Ovary (tissue), 9 donors: Measurements from ENCODE around the gene TOMM7. TPM values are rescaled to one million over a fixed set of nuclear protein-coding genes. Genes with fewer than 3 reads are reported as not detected.
"Not testable (repeated sequence)": the region's sequence is repeated elsewhere in the genome, so short reads cannot be mapped to it uniquely, and the experiment has no call there.

Experiments used
- DNase-seq, 5 donors: peaks; one replicate each; pipeline ENCODE4 v3.0.0-alpha.2; 2019 to 2020
- H3K27ac ChIP-seq, 2 donors: fragments of 200-600 bp; one replicate each; pipeline versions ENCODE4 v1.5.1 to v1.8.0; 2019 to 2022
- H3K27me3 ChIP-seq: fragments of 200-600 bp; one replicate; pipeline ENCODE4 v1.8.0; 2022
- H3K36me3 ChIP-seq: fragments of 200-600 bp; sonication (generic); one replicate; pipeline ENCODE4 v1.5.1; 2019
- H3K4me1 ChIP-seq: one replicate; pipeline ENCODE4 v1.8.1; 2013; ENCODE audit warnings: mild to moderate bottlenecking, moderate library complexity; ENCODE audit not compliant: insufficient read depth
- H3K4me3 ChIP-seq: fragments of 200-600 bp; sonication (generic); one replicate; pipeline ENCODE4 v1.5.1; 2017
- H3K9me3 ChIP-seq, 2 donors: fragments of 200-600 bp in 1 of 2; sonication (generic) in 1 of 2; one replicate each; pipeline versions ENCODE4 v1.5.1 to v1.8.1; 2013 to 2019; ENCODE audit warnings: mild to moderate bottlenecking in 1 of 2, moderate library complexity in 1 of 2
- CTCF ChIP-seq, 3 donors: fragments of 450-650 bp in 2 of 3; fragments of 200-600 bp in 1 of 3; IDR thresholded peaks; one replicate each; pipeline versions ENCODE4 v1.5.1 to v1.8.0; 2016 to 2022; ENCODE audit warnings: antibody characterized with exemption in 3 of 3, mild to moderate bottlenecking in 1 of 3
- EP300 ChIP-seq: sonication (generic); formaldehyde crosslinking; IDR thresholded peaks from one replicate; pipeline ENCODE4 v1.6.1; 2017; ENCODE audit warnings: antibody characterized with exemption
- POLR2A ChIP-seq: fragments of 450-650 bp; IDR thresholded peaks from one replicate; pipeline ENCODE4 v1.6.1; 2017; ENCODE audit warnings: antibody characterized with exemption, mild to moderate bottlenecking, moderate library complexity
- WGBS, 3 donors: extraction: QIAGEN DNeasy Blood & Tissue Kit in 1 of 3; methylation state at CpG; one replicate each; pipeline versions ENCODE4 v1.1.5 to v1.1.7; 2013 to 2017; 5-methylcytosine and 5-hydroxymethylcytosine counted together
- intact Hi-C, 4 donors: fragments of 100-400 bp; cut with DNase I; formaldehyde crosslinking; loops; one replicate each; pipeline versions ENCODE4 v1.11.0 to v1.15.1; 2022 to 2023
- polyA plus RNA-seq, 2 donors: library from polyadenylated mRNA; stranded (reverse); fragments of 200-250 nt in 1 of 2; fragments of 350-450 nt in 1 of 2; fragmentation: Illumina TruSeq in 1 of 2; extraction: RNeasy Lipid Tissue Mini Kit (QIAGEN cat#74804) in 1 of 2; gene quantifications; one replicate each; pipeline ENCODE4 v1.2.3, GENCODE V29; 2013 to 2014
- total RNA-seq, 7 donors: library from RNA; depleted of rRNA in 2 of 7; stranded (reverse); fragments of >200 nt in 2 of 7; fragmentation: NEBNext Ultra II Directional in 3 of 7; extraction: Animal tissue kit (Norgen Biotek cat#: 25700) in 3 of 7; gene quantifications; one replicate each; pipeline versions ENCODE4 v1.1.0 to v1.2.4, GENCODE V29; 2016 to 2023
- donor health status: DM: no; HTN: no; CAD: no; lungs with moderate emphysema.
- donor health status: DM: no; HTN: no; CAD: no.
- donor health status: Bipolar disorder and iron deficiency.
- donor health status: DM: yes; HTN: yes; CAD: no.
- donor health status: DM: no; HTN: no; CAD: no.
- donor health status: DM: yes; HTN: yes; CAD: no.

Gene TOMM7
- total and polyA plus RNA-seq, 9 donors: 267 to 869 (median 586) TPM

DNA sequence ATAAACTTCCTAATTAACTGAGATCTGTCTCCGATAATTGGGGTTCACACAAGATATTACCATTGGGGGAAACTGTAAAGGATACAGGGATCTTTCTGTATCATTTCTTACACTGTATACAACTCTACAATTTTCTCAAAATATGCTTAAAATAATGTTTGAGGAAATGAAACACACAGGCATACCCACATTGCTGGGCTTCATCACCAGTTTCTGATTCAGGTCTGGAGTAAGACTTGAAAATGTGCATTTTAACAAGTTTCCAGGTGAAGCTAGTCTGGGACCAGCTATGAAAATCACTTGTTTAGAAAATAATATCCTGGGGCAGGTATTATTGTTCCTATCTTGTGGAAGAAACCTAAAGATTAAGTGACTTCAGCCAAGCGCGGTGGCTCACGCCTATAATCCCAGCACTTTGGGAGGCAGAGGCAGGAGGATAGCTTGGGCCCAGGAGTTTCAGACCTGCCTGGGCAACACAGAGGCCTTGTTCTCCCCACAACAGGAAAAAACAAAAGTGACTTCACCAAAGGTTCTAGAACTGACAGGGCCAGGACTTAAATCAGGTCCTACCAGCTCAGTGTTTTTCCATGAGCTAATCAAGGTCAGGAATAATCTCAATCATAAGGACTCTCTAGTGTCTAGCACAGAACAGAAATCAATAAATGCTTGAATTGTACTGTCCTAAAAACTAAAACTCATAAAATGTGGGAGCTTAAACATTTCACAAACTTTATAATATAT, 12.6 kb downstream of the TOMM7 start:
- H3K27me3 ChIP-seq: no peaks in the 10 kb centered on the region
- no peak overlapping the region for H3K4me3 ChIP-seq
- TF ChIP-seq CTCF (IDR thresholded peaks at IDR 0.05) (no peak), POLR2A (no peak), EP300 (no peak)
- intact Hi-C loops: no loop called here
- no peaks in the 10 kb centered on the region for H3K36me3 ChIP-seq
- DNase-seq: no peak
- H3K9me3 ChIP-seq: no peaks in the 10 kb centered on the region
- no peaks in the 10 kb centered on the region for H3K4me1 ChIP-seq
- H3K27ac ChIP-seq: no peak overlapping the region
- WGBS, 3 donors: 89 to 97% (median 90%) methylated on average over 4 of the region's 4 CpGs

GRCh38 chr7:22808140-22808539, 14.5 kb downstream of the TOMM7 start:
- H3K27ac ChIP-seq: no peak overlapping the region
- no peaks in the 10 kb centered on the region for H3K36me3 ChIP-seq
- H3K27me3 ChIP-seq: no peaks in the 10 kb centered on the region
- no peak for DNase-seq
- intact Hi-C loops: no loop called here
- WGBS, 3 donors: 75 to 83% (median 79%) methylated on average over 6 of the region's 6 CpGs
- no peak overlapping the region for H3K4me3 ChIP-seq
- H3K4me1 ChIP-seq: no peaks in the 10 kb centered on the region
- TF ChIP-seq POLR2A (no peak), CTCF (IDR thresholded peaks at IDR 0.05) (no peak), EP300 (no peak)
- no peaks in the 10 kb centered on the region for H3K9me3 ChIP-seq

DNA sequence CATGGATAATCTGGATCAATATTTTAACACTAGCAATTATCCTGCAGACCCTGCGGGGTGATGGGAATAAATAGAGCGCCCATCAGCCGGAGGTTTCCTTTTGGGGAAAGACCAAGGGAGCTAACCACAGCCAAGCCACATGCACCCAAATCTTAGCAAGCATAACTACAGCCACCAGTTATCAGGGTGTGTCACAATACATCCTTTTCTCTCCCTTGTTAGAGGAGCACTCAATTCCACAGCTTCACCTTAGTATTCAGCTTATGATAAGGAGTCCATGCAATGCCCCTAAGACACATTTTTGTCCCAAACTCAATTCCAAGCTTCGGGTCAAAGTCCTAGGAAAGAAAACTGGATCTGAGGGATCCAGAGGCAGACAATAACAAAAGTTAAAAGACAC, 15.9 kb downstream of the TOMM7 start:
- TF ChIP-seq EP300: no peak
- no peak for TF ChIP-seq POLR2A
- TF ChIP-seq CTCF (IDR thresholded peaks at IDR 0.05): no peak
- H3K36me3 ChIP-seq: no peaks in the 10 kb centered on the region
- H3K27me3 ChIP-seq: no peaks in the 10 kb centered on the region
- DNase-seq: no peak
- no peaks in the 10 kb centered on the region for H3K9me3 ChIP-seq
- no peak overlapping the region for H3K27ac ChIP-seq
- H3K4me3 ChIP-seq: no peak overlapping the region
- intact Hi-C loops: no loop called here
- WGBS, 3 donors: 87 to 93% (median 91%) methylated on average over 4 of the region's 4 CpGs
- no peaks in the 10 kb centered on the region for H3K4me1 ChIP-seq

DNA sequence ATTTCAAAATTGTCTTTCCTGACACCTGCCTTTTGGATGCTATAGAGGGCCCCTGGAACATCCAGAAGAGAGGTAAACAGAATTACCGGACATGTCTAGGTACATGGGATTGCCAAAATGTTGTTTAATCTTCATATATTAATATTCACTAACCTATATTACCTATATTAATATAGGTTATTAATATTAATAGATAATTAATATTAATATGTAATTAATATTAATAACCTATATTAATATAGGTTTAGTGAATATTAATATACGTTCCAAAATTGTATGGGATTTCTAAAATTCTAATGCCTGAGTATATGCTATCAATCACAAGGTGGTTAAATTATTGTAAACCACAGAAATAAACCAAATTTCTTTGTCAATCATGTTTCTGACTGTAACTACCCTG, 17.4 kb downstream of the TOMM7 start:
- Histone ChIP-seq H3K27ac (no peak overlapping the region), H3K36me3 (no peaks in the 10 kb centered on the region), H3K4me3 (no peak overlapping the region), H3K4me1 (no peaks in the 10 kb centered on the region), H3K27me3 (no peaks in the 10 kb centered on the region), H3K9me3 (no peaks in the 10 kb centered on the region)
- TF ChIP-seq POLR2A: no peak
- TF ChIP-seq CTCF (IDR thresholded peaks at IDR 0.05): no peak
- no peak for TF ChIP-seq EP300
- intact Hi-C loops: no loop called here
- no peak for DNase-seq
- WGBS, 3 donors: 82 to 88% (median 87%) methylated on average over 2 of the region's 2 CpGs

DNA sequence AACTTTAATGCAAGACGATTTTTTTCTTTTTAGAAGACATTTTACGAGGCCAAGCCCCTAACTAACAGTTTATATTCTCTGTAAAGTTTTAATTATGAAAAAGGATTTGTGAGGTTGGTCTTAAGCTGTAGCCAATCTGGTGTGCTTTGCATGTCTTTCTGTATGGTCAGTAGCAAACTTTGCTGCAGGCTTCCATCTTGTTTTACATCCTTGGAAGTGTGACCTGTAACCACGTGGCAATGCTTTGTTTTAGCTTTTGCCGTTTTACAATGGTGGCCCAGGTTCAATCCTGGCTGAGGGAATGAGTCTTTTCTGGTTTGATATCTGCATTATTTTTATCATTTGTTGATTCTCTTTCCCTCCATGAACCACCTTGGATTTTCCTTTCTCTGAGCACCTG, 19.8 kb downstream of the TOMM7 start:
- 73 to 81% (median 77%) methylated on average over 4 of the region's 4 CpGs for WGBS, 3 donors
- H3K36me3 ChIP-seq, H3K27ac ChIP-seq, H3K27me3 ChIP-seq, DNase-seq, H3K4me3 ChIP-seq, H3K9me3 ChIP-seq, intact Hi-C loops, H3K4me1 ChIP-seq: not testable (repeated sequence)
